Measurements from ENCODE around the gene CSF1R.

The CSF1R gene

DNA sequence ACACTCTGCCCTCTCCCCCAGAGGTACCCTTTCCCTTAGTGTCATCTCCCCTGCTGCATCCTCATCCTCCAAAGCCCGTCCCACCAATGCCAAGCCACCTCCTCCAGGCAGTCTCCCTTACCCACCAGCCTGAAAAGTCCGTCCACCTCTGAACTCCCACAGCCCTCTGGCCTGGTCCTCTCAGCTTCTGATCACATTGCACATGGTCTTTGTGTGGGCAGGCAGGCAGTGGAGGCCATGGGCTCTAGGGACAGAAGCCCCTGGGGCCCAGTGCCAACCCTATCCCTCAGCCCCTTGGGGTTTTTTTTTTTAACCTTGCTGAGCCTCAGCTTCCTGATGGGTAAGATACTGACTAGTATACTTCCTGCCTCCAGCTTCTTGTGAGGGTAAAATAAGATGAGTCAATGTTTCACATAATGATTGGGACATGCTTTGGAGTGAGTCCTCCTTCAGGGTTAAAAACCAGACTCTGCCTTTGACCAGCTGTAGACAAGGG is 19.4 kb downstream of the CSF1R start:
- TF ChIP-seq, protein P1, sequence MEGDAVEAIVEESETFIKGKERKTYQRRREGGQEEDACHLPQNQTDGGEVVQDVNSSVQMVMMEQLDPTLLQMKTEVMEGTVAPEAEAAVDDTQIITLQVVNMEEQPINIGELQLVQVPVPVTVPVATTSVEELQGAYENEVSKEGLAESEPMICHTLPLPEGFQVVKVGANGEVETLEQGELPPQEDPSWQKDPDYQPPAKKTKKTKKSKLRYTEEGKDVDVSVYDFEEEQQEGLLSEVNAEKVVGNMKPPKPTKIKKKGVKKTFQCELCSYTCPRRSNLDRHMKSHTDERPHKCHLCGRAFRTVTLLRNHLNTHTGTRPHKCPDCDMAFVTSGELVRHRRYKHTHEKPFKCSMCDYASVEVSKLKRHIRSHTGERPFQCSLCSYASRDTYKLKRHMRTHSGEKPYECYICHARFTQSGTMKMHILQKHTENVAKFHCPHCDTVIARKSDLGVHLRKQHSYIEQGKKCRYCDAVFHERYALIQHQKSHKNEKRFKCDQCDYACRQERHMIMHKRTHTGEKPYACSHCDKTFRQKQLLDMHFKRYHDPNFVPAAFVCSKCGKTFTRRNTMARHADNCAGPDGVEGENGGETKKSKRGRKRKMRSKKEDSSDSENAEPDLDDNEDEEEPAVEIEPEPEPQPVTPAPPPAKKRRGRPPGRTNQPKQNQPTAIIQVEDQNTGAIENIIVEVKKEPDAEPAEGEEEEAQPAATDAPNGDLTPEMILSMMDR (IDR thresholded peaks at IDR 0.05; ENCODE audit: extremely low read depth, insufficient read depth, missing control alignments): no peak
- in situ Hi-C loops (cut with MboI; ENCODE audit: low pct_unique_long_range_greater_than_20kb, low sequenced_read_pairs, unreplicated experiment): no loop called here
- DNase-seq (ENCODE audit: low spot score): no peak

DNA sequence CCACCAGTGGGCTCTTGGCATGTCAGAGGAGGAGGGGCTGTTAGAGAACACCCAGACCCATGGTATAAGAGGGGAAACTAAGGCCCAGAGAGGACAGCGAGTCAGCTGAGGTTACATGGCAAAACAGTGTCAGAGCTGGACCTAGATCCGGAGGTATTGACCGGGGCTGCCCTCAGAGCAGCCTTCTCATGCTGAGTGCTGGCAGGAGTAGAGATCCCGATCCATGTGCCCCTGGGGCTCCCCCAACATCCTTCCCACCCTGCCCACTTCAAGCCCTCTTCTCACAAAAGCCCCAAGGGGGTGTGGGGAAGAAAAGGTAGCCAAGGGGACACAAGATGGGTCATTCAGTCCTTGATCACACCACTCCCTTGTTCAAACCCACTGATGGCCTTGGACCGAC is 19.9 kb downstream of the CSF1R start:
- TF ChIP-seq, protein P1 (IDR thresholded peaks at IDR 0.05; ENCODE audit: extremely low read depth, insufficient read depth, missing control alignments): no peak
- in situ Hi-C loops (cut with MboI; ENCODE audit: low pct_unique_long_range_greater_than_20kb, low sequenced_read_pairs, unreplicated experiment): no loop called here
- no peak for DNase-seq (ENCODE audit: low spot score)

- TF ChIP-seq, protein P1 (IDR thresholded peaks at IDR 0.05; ENCODE audit: extremely low read depth, insufficient read depth, missing control alignments): no peak
- DNase-seq (ENCODE audit: low spot score): no peak
- in situ Hi-C loops (cut with MboI; ENCODE audit: low pct_unique_long_range_greater_than_20kb, low sequenced_read_pairs, unreplicated experiment): no loop called here
These were observed 20.5 kb downstream of the CSF1R start for GRCh38 chr5:150065886-150066285.

DNA sequence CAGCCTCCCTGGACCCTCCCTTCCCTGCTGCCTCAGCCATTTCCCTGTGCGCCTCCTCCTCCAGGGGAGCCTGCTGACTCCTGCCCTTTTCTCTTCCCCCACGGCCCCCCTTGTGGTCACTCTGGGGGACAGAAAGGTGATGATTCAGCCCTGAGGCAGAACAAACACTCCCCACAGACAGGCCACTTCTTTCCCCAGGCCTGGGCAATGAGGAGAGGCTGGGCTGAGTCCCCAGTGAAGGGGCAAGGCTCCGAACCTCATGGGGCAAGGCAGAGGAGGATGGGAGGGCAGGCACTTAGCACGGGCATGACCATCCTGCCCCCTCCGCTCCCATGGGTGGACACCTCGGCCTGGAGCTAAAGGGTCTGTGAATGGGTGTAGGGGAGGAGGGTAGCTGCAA is 21.0 kb downstream of the CSF1R start:
- TF ChIP-seq, protein P1 (IDR thresholded peaks at IDR 0.05; ENCODE audit: extremely low read depth, insufficient read depth, missing control alignments): no peak

DNA sequence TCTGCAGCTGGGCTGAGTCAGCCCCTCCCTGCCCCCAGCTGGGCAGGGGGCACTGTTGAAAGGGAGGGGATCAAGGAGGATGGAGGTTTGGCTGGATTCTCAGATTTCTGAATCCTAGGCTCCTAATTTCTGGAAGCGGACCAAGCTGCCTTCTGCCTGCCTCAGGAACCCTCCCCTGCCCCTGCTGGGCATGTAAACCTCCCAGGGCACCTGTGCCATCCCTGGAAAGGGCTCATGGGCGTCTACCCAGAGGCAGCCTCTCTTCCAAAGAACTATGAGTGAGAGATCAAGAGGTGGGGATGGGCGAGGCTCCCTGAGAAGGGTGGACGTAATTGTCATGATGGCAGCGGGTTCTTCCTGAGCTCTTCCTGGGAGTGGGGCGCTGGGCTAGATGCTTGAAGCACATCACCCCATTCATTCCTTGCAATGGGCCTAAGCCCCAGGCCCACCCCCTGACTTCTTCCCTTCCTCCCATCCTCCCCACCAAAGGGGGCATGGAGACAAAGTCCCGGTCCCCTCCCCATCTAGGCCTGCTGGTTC is 21.6 kb downstream of the CSF1R start:
- no peak for DNase-seq (ENCODE audit: low spot score)
- TF ChIP-seq, protein P1 (IDR thresholded peaks at IDR 0.05; ENCODE audit: extremely low read depth, insufficient read depth, missing control alignments): no peak
- in situ Hi-C loops (cut with MboI; ENCODE audit: low pct_unique_long_range_greater_than_20kb, low sequenced_read_pairs, unreplicated experiment): no loop called here

More for the DNA sequence above, 21.0 kb downstream of the CSF1R start:
- no peak for DNase-seq (ENCODE audit: low spot score)
- in situ Hi-C loops (cut with MboI; ENCODE audit: low pct_unique_long_range_greater_than_20kb, low sequenced_read_pairs, unreplicated experiment): no loop called here

GRCh38 chr5:150063638-150064037 is 22.7 kb downstream of the CSF1R start:
- TF ChIP-seq, protein P1 (IDR thresholded peaks at IDR 0.05; ENCODE audit: extremely low read depth, insufficient read depth, missing control alignments): no peak
- no peak for DNase-seq (ENCODE audit: low spot score)
- in situ Hi-C loops (cut with MboI; ENCODE audit: low pct_unique_long_range_greater_than_20kb, low sequenced_read_pairs, unreplicated experiment): no loop called here

Measured in GM13977 (cell line).